HCT116 (cell line): Measurements from ENCODE around the gene MAT2B.

Source experiments
- CEBPB ChIP-seq: IDR thresholded peaks from 2 replicates; pipeline ENCODE4 v1.6.1; 2012; ENCODE audit warnings: low read depth
- ELF1 ChIP-seq: IDR thresholded peaks from 2 replicates; pipeline ENCODE4 v1.6.1; 2012; ENCODE audit warnings: low read depth, borderline replicate concordance
- EZH2 ChIP-seq: fragments of 200-600 bp; sonication (generic); IDR thresholded peaks from 2 replicates; pipeline ENCODE4 v1.6.1; 2017; ENCODE audit warnings: antibody characterized with exemption, mixed run types
- EZH2phosphoT487 ChIP-seq: fragments of 200-600 bp; IDR thresholded peaks from 2 replicates; pipeline ENCODE4 v1.6.1; 2018; ENCODE audit warnings: antibody characterized with exemption, borderline replicate concordance
- POLR2AphosphoS5 ChIP-seq: IDR thresholded peaks from 2 replicates; pipeline ENCODE4 v1.6.1; 2011; ENCODE audit warnings: mild to moderate bottlenecking, low read depth, low read length, moderate library complexity
- SP1 ChIP-seq: IDR thresholded peaks from 2 replicates; pipeline ENCODE4 v1.6.1; 2012; ENCODE audit warnings: low read depth
- YY1 ChIP-seq: IDR thresholded peaks from 2 replicates; pipeline ENCODE4 v1.6.1; 2011; ENCODE audit warnings: low read length, low read depth, moderate library complexity, mild to moderate bottlenecking; ENCODE audit not compliant: insufficient replicate concordance; ENCODE audit errors: extremely low read depth
- TF ChIP-seq, protein P1 (sequence below): IDR thresholded peaks from 2 replicates; pipeline ENCODE4 v1.6.1; 2011; ENCODE audit warnings: mild to moderate bottlenecking, low read length, moderate library complexity; ENCODE audit not compliant: insufficient replicate concordance; ENCODE audit errors: extremely low read depth
- TF ChIP-seq, protein P2 (sequence below), 3 experiments: fragments of 200-600 bp in 1 of 3; sonication (generic) in 1 of 3; IDR thresholded peaks in 2 of 3; conservative IDR thresholded peaks in 1 of 3; 2 replicates each; pipeline ENCODE4 v1.5.1; 2012 to 2017; ENCODE audit warnings: low read depth in 2 of 3, low read length in 2 of 3, antibody characterized with exemption in 1 of 3, borderline replicate concordance in 1 of 3, control low read depth in 1 of 3, mild to moderate bottlenecking in 1 of 3, mixed read lengths in 1 of 3, mixed run types in 1 of 3, moderate library complexity in 1 of 3; ENCODE audit not compliant: insufficient read depth in 1 of 3
- TF ChIP-seq, protein P3 (sequence below): IDR thresholded peaks from 2 replicates; pipeline ENCODE4 v1.6.1; 2012
- TF ChIP-seq, protein P4 (sequence below): IDR thresholded peaks from 2 replicates; pipeline ENCODE4 v1.6.1; 2012

DNA sequence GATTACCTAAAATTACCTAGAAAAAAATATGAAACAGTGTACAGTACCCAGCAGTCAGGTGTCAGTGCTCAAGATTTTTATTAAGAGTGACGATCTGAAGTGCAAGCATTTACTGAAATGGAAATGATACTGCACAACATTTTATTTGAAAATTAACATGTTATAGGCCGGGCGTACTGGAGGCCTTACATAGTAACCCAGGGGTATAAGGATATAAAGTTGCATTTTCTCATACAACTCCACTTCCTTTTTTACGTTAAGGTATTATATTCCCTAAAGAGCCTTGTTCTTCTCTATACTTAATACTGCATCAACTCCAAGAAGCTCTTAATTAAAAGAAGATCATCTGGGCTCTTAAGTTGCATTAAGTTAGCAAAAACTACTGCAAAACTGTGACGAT, 3.3 kb downstream of the MAT2B start:
- TF ChIP-seq, protein P1, sequence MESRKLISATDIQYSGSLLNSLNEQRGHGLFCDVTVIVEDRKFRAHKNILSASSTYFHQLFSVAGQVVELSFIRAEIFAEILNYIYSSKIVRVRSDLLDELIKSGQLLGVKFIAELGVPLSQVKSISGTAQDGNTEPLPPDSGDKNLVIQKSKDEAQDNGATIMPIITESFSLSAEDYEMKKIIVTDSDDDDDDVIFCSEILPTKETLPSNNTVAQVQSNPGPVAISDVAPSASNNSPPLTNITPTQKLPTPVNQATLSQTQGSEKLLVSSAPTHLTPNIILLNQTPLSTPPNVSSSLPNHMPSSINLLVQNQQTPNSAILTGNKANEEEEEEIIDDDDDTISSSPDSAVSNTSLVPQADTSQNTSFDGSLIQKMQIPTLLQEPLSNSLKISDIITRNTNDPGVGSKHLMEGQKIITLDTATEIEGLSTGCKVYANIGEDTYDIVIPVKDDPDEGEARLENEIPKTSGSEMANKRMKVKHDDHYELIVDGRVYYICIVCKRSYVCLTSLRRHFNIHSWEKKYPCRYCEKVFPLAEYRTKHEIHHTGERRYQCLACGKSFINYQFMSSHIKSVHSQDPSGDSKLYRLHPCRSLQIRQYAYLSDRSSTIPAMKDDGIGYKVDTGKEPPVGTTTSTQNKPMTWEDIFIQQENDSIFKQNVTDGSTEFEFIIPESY, result no peak
- TF ChIP-seq SP1, result no peak
- TF ChIP-seq, protein P2, sequence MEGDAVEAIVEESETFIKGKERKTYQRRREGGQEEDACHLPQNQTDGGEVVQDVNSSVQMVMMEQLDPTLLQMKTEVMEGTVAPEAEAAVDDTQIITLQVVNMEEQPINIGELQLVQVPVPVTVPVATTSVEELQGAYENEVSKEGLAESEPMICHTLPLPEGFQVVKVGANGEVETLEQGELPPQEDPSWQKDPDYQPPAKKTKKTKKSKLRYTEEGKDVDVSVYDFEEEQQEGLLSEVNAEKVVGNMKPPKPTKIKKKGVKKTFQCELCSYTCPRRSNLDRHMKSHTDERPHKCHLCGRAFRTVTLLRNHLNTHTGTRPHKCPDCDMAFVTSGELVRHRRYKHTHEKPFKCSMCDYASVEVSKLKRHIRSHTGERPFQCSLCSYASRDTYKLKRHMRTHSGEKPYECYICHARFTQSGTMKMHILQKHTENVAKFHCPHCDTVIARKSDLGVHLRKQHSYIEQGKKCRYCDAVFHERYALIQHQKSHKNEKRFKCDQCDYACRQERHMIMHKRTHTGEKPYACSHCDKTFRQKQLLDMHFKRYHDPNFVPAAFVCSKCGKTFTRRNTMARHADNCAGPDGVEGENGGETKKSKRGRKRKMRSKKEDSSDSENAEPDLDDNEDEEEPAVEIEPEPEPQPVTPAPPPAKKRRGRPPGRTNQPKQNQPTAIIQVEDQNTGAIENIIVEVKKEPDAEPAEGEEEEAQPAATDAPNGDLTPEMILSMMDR (IDR thresholded peaks at IDR 0.05 in 2 of 3, conservative IDR thresholded peaks at IDR 0.05 in 1 of 3; ENCODE audit: borderline replicate concordance in 1 of 3, insufficient read depth in 1 of 3, low read depth in 2 of 3, low read length in 2 of 3), result no peak
- no peak for TF ChIP-seq EZH2phosphoT487
- TF ChIP-seq CEBPB, result no peak
- no peak for TF ChIP-seq POLR2AphosphoS5
- TF ChIP-seq, protein P3, sequence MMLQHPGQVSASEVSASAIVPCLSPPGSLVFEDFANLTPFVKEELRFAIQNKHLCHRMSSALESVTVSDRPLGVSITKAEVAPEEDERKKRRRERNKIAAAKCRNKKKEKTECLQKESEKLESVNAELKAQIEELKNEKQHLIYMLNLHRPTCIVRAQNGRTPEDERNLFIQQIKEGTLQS, result no peak
- no peak for TF ChIP-seq ELF1
- TF ChIP-seq EZH2, result no peak
- TF ChIP-seq, protein P4, sequence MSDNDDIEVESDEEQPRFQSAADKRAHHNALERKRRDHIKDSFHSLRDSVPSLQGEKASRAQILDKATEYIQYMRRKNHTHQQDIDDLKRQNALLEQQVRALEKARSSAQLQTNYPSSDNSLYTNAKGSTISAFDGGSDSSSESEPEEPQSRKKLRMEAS, result no peak
- TF ChIP-seq YY1, result no peak
